Measurements from ENCODE around the gene NAP1L4. TPM values are rescaled to one million over a fixed set of nuclear protein-coding genes. Genes with fewer than 3 reads are reported as not detected.

The NAP1L4 gene
- polyA plus RNA-seq, 1 of the 3 experiments (the other 2 are of a cell fraction), result 104 TPM

DNA sequence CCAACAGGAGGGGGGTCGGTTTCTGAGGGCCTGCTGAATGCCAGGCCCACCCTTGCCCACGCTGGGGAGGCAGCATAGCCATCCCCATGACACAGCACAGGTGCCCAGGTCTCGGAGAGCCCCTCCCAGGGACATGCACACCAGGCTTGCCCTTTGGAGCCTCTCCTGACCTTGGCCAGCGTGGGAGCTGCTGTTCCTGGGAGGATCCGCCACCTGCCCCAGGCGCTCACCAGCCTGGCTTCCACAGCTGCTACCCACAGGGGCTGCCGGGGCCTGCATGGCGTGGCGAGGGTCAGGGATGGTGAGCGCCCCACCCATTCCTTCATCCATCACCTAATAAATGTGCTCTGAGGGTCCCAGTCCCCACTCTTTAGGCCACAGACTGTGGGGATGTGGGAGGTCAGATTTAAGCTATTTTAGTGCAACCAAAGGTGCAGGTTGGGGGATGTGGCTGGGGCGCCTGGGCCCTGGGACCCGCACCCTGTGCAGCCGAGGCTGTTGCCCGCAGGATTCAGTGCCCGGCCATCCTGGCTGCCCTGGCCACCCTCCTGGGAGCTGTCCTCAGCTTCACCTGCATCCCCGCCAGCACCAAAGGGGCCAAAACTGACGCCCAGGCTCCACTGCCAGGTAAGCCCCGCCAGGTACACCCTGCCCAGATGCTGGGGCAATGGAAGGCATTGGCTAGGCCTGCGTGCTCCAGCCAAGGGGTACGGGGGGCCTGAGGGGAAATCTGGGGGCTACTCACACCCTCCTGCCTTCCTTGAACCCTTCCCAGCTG, 75.8 kb downstream of the NAP1L4 start:
- Histone ChIP-seq H3K9me3 (no peaks in the 10 kb centered on the region), H2AFZ (ENCODE audit: low read depth) (no peak overlapping the region), H3F3A (replicated peaks; ENCODE audit: insufficient read depth) (no peaks in the 10 kb centered on the region), H4K20me1 (ENCODE audit: insufficient read depth) (no peaks in the 10 kb centered on the region), H3K9ac (no peak overlapping the region), H3K9me2 (no peaks in the 10 kb centered on the region), H3K4me2 (no peak overlapping the region), H3K36me3 (replicated peaks in 1 of 2; ENCODE audit: control insufficient read depth in 1 of 2, insufficient read depth in 2 of 2, low read length in 1 of 2) (no peaks in the 10 kb centered on the region), H3K27me3 (ENCODE audit: insufficient read depth) (no peaks in the 10 kb centered on the region), H3K27ac (ENCODE audit: low read depth in 2 of 2, low read length in 1 of 2) (no peak overlapping the region), H3K4me1 (ENCODE audit: control insufficient read depth in 1 of 2, insufficient read depth in 2 of 2, low read depth in 1 of 2, low read length in 1 of 2) (peaks cover 17 to 25% of the 10 kb centered on the region in 2 experiments; a peak in 3 of 4 replicates), H3K79me2 (ENCODE audit: insufficient read depth) (no peaks in the 10 kb centered on the region), H3K4me3 (ENCODE audit: low read depth in 2 of 2, low read length in 1 of 2) (no peak overlapping the region)
- DNase-seq, result peak; percentile 42
- CTCF ChIA-PET, result interaction anchor here (1.2 to 5.2 kb wide), 7 partner anchors 14 to 517 kb away, joined by 3 to 27 read pairs (median 5); partner anchors contain the start of gene PHLDA2
- 83% methylated on average over 3 of the region's 20 CpGs for WGBS (ENCODE audit: low lambda C conversion rate)
- POLR2A ChIA-PET, result no interaction called here
- no peak for TF ChIP-seq MEF2A (IDR thresholded peaks at IDR 0.05; ENCODE audit: borderline replicate concordance, low read depth)
- no peak for TF ChIP-seq FOSL2 (IDR thresholded peaks at IDR 0.05; ENCODE audit: borderline replicate concordance, low read depth)
- TF ChIP-seq TAF1 (IDR thresholded peaks at IDR 0.05; ENCODE audit: borderline replicate concordance, low read depth, low read length), result no peak
- TF ChIP-seq JUND (IDR thresholded peaks at IDR 0.05), result no peak
- no peak for TF ChIP-seq FOXM1 (IDR thresholded peaks at IDR 0.05; ENCODE audit: low read depth)
- TF ChIP-seq POLR2AphosphoS5 (IDR thresholded peaks at IDR 0.05; ENCODE audit: low read depth, low read length), result no peak
- TF ChIP-seq EP300 (IDR thresholded peaks at IDR 0.05; ENCODE audit: borderline replicate concordance in 1 of 2, low read depth in 1 of 2, low read length in 1 of 2), result no peak

- no peak overlapping the region for H3K27ac ChIP-seq (ENCODE audit: low read depth in 2 of 2, low read length in 1 of 2)
- CTCF ChIA-PET, result interaction anchor here (1.2 to 5.2 kb wide), 6 partner anchors 14 to 516 kb away, joined by 3 to 27 read pairs (median 6); partner anchors contain the start of gene PHLDA2
- H4K20me1 ChIP-seq (ENCODE audit: insufficient read depth), result no peaks in the 10 kb centered on the region
- H3K27me3 ChIP-seq (ENCODE audit: insufficient read depth), result no peaks in the 10 kb centered on the region
- POLR2A ChIA-PET, result no interaction called here
- WGBS (ENCODE audit: low lambda C conversion rate), result 85% methylated on average over 10 of the region's 11 CpGs
- no peak overlapping the region for H2AFZ ChIP-seq (ENCODE audit: low read depth)
- H3K4me2 ChIP-seq, result no peak overlapping the region
- H3K36me3 ChIP-seq (replicated peaks in 1 of 2; ENCODE audit: control insufficient read depth in 1 of 2, insufficient read depth in 2 of 2, low read length in 1 of 2), result no peaks in the 10 kb centered on the region
- H3K4me3 ChIP-seq (ENCODE audit: low read depth in 2 of 2, low read length in 1 of 2), result no peak overlapping the region
- no peaks in the 10 kb centered on the region for H3K79me2 ChIP-seq (ENCODE audit: insufficient read depth)
- H3K4me1 ChIP-seq (ENCODE audit: control insufficient read depth in 1 of 2, insufficient read depth in 2 of 2, low read depth in 1 of 2, low read length in 1 of 2), result peaks cover 17 to 25% of the 10 kb centered on the region in 2 experiments; a peak in 3 of 4 replicates
- no peaks in the 10 kb centered on the region for H3K9me2 ChIP-seq
- no peak for DNase-seq
- no peaks in the 10 kb centered on the region for H3F3A ChIP-seq (replicated peaks; ENCODE audit: insufficient read depth)
- no peak overlapping the region for H3K9ac ChIP-seq
- no peaks in the 10 kb centered on the region for H3K9me3 ChIP-seq
- TF ChIP-seq GABPA (IDR thresholded peaks at IDR 0.05; ENCODE audit: low read depth) (no peak), FOXJ3 (CRISPR knock-in tag; IDR thresholded peaks at IDR 0.05) (no peak), MXI1 (IDR thresholded peaks at IDR 0.05; ENCODE audit: low read depth, low read length) (no peak), SIN3A (IDR thresholded peaks at IDR 0.05; ENCODE audit: borderline replicate concordance, low read depth, low read length) (no peak), TEAD4 (IDR thresholded peaks at IDR 0.05; ENCODE audit: borderline replicate concordance, insufficient read depth) (no peak)
These were observed 76.7 kb downstream of the NAP1L4 start for GRCh38 chr11:2915473-2915872.

Data from SK-N-SH (cell line).